SW 1271 (cell line): ENCODE data around the gene DMRTB1.

Experiments
- DNase-seq, 2 experiments: peaks; one replicate each; lab custom pipeline; 2025; lab: John Stamatoyannopoulos, UW

The DMRTB1 gene

DNA sequence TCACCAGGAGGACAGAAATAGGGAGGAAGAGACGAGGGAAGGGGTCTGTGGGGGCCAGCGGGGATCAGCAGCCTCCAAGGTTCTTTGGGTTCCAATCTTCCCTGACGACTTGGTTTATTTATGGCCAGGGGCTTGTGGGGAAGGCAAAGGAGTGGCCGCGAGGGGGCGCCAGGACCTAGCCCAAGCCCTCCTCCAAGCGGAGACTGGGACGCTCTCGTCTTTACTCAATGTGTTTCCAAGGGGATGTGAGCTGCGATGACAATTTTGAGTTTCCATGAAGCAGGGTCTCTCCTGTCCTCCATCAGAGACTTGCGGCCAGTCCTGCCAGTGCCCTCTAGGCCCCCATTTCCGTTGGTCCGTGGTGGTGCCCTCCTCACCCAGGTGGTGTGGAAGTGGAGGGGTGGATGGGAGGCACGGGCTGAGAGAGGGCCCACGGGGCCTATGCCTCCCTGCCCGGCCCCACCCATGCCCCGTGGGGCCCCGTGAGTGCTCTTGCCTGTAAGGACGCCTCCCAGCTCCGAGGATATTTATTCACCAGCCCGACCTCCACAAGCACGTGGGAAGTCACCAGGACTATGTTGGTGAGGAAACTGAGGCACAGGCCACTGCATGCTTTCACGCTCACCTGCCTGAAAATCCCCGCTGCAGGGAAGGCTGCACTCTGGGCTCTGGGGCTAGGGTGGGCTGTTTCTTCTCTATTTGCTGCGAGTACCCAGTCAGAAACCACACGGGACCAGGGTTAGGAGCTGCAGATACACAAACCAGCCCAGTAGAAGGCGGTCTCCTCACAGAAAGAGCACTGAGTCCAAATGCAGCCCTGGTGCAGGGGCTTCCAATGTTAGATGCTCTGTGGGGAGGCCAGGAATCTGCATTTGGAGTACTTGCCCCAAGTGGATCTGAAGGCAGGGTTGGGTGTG is 26.5 kb downstream of the DMRTB1 start:
- DNase-seq, result peak; percentile 10 to 40

DNA sequence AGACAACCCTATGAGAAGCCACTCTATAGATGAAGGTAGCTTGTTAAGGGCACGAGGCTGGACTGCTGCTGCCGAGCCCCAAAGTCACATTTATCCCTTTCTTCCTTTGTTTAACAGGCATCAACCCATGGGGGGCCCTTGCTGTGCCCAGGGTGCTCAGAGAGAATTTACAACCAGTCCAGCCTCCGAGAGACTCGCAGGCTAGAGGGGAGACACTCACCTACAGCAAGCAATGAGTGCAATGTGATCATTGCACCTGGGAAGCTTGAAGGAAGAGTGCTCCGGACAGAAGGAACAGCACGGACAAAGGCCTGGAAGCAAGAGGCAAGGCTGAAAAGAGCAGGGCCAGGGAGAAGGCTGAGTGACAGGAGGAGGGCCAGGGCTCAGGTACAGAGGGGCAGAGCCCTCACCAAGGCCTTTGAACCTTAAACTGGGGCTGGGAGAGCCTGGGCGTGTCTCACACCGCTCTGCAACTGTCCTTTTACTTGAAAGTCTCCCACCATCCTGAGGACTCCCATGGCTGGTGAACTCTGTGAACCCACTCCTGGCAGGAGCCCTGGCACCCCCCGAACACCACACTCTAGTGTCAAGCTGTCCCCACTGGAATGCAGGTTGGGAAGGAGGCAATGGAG is 27.3 kb downstream of the DMRTB1 start:
- DNase-seq, result no peak

DNA sequence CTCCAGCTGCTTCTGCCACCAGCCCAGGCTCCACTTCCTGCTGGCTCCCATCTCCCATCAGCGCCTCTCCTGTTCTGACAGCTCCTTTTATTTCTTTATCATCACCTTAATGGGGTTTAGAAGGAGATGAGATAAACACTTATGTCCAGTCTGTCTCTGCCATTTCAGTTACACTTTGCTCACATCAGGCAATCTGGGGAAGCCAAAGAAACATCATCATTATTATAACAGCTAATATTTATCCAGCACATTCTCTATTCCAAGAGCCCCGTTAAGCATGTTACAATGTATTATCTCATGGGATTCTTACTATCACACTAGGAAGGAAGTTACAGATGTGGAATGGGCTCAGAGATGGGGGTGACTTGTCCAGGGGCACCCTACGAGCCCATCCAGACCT is 31.2 kb downstream of the DMRTB1 start:
- no peak for DNase-seq

DNA sequence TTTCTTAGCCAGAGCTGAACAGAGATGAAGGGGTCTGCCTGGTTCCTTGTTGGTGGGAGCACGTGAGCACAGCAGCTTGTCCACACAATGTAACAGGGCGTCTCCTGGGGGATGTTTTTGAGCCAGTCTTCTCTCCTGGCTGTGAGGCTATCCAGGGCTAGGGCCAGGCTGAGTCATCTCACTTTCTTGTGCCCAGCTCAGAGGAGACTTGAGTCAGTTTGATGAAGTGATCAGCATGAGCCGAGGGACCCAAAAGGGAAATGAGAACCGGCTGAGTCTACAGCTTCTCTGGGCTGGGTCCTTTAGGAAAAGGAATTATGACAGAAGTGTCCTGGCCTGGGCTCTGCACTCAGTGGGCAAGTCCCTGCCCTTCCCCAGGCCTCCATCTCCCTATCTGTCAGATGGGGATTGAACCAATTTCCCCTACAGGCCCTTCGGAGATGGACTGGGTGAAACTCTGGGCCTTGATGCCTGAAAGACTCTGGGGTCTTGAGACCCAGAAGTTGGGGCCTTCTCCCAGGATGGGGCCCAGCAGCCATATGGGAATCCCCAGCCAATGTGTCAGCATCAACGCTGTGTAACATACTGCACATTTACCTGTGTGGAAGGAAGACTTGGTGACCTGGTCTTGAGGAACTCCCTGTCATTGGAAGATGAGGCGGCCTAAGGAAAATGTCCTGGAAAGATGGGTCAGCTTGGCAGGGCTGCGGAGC is 36.6 kb downstream of the DMRTB1 start:
- DNase-seq, result no peak

DNA sequence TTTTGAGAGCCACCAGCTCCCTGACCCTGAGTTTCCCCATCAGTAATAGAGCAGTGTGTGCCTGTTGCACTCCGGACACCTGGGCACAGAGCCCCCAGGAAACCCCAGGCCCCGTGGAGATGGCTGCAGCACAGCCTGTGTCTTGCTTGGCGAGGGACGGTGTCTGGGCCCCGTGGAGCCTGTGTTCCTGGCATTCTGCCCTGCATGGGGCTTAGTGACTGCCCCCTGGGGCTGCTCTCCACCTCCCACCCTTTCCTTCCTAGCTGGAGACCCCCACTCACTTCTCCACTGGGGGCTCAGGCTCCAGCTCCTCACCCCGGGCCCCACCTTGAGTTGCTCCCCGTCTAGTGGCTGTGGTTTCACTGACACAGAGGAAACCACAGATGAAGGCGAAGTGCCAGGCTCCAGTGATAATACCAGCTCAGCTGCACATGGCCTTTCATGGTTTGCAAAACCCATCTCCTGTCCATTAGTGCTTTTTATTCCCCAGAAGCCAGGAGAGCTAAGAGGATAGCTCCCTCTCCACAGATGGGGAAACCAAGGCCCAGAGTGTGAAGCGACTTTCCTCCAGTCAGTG is 39.4 kb downstream of the DMRTB1 start:
- no peak for DNase-seq

GRCh38 chr1:53499257-53500203 is 40.3 kb downstream of the DMRTB1 start:
- DNase-seq, result no peak

DNA sequence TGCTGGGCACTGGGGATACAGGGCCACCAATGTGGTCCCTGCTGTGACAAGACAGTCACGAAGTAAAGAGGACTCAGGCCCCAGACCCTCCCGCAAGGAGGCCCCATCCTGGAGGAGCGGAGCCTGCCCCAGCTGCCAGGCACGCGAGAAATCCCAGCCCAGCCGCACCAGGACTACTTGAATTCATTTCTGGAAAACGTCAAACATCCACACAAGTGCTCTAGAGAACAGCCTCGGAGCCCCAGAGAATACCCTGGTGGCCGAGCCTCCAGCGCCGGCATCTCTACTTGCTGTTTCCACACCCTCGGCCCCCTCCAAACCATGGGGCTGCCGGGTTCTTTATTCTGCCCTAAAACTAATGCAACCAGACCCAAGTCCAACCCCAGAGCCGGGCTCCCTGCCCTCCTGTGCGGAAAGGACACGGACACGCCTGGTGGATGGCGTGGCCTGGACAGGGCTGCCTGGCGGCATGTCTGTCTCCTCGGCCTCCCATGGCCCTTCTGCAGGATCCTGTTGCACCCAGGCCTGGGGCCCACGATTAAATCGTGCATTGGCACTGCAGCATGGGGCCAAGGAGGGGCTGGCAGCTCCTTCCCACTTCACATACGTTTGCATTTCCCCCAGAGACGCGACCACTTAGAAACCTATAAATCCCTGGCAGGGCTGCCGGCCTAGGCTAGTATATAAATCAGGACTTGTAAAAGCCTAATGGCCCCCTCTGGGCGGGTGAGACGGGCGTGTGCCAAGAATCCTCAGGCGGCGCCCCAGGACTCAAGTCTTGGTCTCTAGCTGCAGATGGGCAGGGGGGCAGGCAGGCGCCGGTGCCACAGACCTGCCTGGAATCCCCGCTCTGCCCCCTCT is 41.2 kb downstream of the DMRTB1 start:
- DNase-seq, result no peak

GRCh38 chr1:53501065-53502005 is 42.1 kb downstream of the DMRTB1 start:
- no peak for DNase-seq

DNA sequence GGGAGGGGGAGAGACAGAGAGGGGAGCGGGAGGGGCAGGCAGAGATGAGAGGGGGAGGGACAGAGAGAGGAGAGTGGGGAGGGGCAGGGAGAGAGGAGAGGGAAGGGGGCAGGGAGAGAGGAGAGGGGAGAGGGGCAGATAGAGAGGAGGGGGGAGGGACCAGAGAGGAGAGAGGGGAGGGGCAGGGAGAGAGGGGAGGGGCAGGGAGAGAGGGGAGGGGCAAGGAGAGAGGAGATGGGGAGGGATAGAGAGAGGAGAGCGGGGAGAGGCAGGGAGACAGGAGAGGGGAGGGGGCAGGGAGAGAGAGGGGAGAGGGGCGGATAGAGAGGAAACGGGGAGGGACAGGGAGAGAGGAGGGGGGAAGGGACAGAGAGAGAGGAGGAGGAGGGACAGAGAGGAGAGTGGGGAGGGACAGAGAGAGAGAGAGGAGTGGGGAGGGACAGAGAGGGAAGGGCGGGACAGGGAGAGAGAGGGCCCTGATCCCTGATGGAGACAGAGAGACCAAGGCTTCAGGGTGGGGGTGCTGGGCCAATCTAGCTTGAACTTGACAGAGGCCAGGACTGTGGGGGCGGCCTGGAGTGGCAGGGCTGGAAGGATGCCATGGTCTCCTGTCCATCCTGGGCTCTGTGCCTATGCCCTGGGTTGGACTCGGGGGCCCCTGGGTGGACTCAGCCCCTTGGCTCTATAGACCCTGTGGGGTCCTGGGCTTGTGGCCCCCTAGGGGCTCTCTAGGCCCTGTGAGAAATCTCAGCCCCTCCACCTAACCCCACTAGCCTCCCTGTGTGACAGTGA is 43.6 kb downstream of the DMRTB1 start:
- no peak for DNase-seq

GRCh38 chr1:53503433-53504217 is 44.4 kb downstream of the DMRTB1 start:
- DNase-seq, result no peak

GRCh38 chr1:53504901-53505300 is 45.7 kb downstream of the DMRTB1 start:
- DNase-seq, result no peak

DNA sequence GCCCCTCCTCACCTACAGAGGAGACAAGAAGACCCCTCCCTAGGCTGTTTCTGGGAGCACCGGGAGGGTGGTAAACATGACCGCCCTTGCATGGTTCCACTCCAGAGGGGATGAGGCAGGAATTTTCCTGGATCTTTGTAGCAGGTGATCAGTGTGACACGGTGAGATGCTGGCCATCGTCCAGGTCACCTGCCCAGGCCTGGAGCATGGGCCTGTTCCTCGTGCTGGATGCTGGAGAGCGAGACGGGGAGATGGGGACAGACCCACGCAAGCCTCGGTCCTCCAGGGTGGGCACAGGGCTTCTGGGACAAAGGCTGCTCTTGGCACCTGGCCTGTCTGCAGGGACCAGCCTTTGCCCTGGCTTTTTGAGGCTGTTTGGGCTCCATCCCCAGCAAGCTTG is 46.2 kb downstream of the DMRTB1 start:
- no peak for DNase-seq

DNA sequence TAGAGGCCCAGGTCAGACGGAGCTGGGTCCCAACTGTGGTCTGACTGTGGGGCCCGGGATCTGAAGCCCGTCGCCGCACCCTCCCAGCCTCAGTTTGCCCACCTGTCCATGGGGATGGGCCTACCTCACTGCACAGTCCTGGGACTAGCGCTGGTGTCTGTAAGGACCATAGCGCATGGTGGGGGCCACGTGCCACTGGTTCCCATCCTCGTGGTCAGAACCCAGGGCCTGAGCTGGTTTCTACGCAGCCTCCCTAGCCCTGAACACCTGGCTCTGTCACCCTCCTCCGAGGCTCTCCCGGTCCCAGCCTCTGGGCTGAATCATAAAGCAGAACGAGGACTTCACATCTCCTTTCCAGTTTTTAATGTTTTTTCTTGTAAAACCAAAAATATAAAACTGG is 46.7 kb downstream of the DMRTB1 start:
- DNase-seq, result no peak

DNA sequence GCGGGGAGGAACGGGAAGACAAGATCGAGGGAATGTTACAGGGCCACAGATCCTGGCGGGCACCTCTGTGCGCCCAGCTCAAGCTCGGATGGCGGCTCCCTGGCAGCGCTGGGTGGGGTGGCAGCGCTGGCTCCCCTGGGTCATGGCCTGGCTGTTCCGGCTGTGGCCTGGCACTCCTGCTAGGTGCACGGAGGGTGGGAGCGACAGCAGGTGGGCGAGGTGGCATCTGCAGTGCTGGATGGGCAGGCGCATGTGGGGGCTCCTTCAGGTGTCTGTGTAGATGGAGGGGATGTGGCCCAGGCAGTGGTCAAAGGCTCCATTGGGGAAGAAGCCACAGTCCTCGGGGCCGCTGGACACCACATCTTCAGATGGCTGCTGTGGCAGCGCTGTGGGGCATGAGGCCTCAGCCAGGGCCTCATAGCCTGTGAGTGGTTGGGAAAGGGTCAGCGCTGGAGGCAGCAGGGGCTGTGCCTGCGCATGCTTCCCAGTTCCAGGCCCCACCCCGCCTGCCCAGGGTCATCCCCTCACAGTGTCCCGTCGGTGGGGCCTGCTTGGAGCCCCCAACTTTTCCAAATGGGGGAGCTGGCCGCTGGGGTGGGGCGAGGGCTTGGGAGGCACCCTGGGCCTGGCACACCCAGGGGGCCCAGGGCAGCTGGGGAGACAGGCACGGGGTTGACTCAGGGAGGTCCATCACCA is 47.3 kb downstream of the DMRTB1 start:
- no peak for DNase-seq

DNA sequence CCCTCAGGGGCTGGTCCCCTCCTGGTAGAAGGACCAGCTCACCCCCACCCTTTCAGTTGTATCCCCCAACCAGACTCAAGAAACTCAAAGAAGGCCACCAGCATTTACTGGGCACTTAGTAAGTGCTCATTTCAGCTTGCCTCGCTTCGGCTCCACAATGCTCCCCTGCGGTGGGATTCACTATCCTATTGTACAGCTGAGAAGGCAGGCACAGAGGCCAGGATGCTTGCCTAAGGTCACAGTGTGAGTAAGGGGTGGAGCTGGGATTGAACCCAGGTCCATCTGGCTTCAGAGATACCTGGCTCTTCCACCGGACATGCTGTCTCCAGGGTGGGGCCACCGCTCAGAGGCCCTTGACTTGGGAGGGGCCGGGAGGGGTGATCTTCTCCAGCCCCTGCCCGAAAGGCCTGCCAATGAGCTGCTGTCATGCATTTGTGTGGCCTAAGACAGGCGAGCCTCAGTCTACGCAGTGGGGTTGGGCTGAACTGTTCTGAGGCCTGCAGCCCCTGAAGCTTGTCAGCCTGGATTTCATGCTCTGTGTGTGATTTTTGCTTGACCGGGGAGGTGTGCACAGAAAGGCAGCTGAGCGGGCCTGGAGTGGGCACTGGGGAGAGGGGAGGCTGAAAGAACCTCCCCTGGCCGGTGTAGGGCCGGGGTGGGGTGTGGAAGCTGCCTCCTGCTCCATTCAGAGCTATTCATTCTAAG is 48.1 kb downstream of the DMRTB1 start:
- no peak for DNase-seq
